ENCODE data around the gene TOX3. TPM values are rescaled to one million over a fixed set of nuclear protein-coding genes. Genes with fewer than 3 reads are reported as not detected.

TOX3 gene
- total RNA-seq, 1 experiment from 2014 or later, result not detected

DNA sequence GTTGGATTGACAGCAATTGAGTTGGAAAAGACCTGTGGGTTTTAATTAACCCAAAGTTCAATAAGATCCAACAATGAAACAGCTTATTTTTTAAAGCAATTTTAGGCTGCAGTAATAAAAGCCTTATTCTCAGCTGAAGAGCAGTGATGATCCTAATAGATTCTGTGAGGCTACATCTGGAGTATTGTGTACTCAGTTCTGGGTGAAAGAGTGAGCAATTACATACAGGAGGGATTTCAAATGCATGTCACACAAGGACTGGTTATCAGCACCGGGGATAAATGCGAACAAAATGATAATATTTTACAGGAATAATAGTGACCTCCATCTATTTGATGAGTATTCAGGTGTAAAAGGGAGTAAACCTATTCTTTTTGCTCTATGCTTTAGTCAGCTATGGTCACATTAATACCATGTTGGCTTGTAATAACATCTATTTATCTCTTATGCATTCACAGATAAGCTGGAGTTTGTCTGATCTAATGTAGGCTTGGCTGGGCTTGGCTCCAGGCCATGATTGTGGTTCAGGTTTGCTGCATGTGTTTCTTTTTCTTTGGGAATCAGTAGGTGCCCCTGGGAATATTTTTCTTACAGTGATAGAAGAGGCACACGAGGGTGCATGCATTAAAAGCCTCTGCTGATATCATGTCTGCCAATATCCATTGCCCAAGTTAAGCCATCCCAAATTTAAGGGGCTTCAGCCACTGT lies 22.2 kb upstream of the TOX3 start:
- in situ Hi-C loops (cut with HindIII; ENCODE audit: low pct_unique_long_range_greater_than_20kb, low sequenced_read_pairs), result no loop called here
- no peak for DNase-seq (ENCODE audit: low read depth, low spot score)

DNA sequence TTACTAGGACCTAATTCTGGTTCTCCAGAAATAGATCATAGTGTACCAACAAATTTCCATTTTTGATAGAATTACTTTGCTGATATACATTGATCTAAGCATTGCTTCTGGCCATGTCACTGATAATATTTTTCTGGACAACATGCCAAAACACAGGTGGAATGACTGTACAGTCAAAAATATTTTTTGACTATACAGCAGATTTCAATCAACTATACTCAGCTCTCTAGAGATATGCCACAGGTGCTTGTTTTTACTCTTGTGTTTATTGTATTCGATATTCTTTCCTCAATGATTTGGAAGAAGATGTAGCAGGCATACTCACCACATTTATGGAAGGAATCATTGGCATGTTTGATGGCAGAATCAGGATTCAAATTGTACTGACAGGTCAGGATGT lies 21.6 kb upstream of the TOX3 start:
- no peak for DNase-seq (ENCODE audit: low read depth, low spot score)
- in situ Hi-C loops (cut with HindIII; ENCODE audit: low pct_unique_long_range_greater_than_20kb, low sequenced_read_pairs), result no loop called here

GRCh38 chr16:52567193-52567592 lies 20.2 kb upstream of the TOX3 start:
- in situ Hi-C loops (cut with HindIII; ENCODE audit: low pct_unique_long_range_greater_than_20kb, low sequenced_read_pairs), result no loop called here
- no peak for DNase-seq (ENCODE audit: low read depth, low spot score)

DNA sequence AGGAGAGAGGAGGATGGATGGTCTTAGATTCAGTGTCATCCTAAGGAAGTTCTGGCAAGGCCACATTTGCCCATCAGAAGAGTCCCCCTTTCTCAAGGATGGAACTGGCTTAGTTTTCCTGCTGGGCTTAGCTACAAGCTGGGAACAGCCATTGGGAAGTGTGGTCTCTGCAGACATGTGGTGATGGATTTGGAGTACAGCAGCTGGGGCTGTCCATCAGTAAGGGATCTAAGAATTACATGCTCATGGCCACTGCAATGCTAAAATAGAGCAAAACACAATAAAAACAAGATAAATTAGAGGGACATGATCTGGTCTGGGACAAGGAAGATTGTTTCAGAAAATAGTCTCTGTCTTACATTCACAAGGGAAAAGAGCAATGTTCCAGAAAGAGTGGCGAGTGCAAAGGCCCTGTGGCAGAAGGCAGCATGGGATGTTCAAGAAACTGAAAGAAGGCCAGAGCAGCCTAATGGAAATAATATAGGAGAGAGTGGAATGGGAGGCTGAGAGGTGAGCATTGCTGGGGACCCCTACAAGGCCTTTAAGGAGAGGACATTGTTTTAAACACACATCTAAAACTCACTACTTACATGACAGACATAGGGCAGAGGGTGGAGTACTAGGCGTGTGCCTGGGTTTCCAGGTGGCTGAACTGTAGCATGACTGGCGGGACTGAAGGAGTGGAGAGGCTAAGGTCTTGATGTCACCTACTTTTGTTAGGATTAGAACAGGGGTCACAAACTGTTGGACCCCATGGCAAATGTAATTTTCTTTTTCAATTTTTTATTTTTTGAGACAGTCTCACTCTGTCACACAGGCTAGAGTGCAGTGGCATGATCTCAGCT lies 17.0 kb upstream of the TOX3 start:
- no peak for DNase-seq (ENCODE audit: low read depth, low spot score)
- in situ Hi-C loops (cut with HindIII; ENCODE audit: low pct_unique_long_range_greater_than_20kb, low sequenced_read_pairs), result no loop called here

DNA sequence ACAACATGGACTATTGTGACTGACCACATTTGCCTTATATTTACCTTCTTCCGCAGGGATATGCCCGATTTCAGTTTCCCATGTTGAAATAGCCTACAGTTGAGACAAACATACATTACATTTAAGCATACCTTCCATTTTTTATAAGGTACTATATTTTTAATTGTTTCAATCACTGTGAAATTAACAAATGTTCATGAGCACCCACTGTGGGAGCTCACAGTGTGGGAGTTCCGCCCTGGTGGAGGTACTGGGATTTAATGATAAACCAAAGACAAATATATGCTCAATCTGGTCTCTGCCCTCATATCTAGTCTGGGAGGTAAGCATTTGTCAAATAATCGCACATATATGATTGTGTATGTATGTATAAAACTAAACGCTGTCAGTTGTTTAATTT lies 15.8 kb upstream of the TOX3 start:
- no peak for DNase-seq (ENCODE audit: low read depth, low spot score)
- in situ Hi-C loops (cut with HindIII; ENCODE audit: low pct_unique_long_range_greater_than_20kb, low sequenced_read_pairs), result no loop called here

DNA sequence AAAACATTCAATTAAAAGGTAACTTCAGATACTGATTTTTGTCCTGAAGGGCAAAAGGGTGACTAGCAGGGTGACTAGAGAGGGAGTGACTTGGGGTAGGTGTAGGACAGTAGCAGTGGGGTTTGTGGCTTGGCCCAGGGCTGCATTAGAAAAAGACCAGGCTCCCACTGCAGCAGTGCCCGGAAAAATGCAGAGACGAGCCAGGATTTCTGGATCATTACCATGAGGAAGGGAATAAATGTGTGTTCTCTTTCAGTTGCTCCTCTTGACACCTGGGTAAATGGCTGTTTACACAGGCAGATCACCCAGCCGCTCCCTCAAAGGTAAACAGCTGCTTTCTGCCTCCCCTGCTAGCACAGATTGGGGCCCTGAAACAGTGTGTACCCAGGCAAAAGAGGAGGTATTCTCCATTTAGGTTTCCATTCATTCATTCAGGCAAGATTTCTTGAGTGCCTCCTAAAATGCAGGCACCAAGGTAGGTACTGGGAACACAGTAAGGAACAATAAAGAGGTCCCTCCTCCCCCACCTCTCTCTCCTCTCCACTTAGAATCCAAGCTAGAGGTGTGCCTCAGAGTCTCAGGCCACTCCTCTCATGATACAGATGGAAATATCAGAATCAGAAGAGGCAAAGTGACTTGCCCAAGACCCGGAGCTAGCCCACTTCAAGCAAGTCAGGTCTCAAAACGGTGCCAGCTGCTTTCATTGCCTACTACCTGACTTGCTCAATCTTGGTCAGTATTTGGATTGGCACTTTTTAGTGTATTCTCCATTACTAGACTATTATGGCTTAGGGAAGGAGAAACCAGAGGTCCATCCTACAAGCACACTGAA lies 15.2 kb upstream of the TOX3 start:
- no peak for DNase-seq (ENCODE audit: low read depth, low spot score)

GRCh38 chr16:52558448-52558847 lies 11.5 kb upstream of the TOX3 start:
- DNase-seq (ENCODE audit: low read depth, low spot score), result peak; percentile 6
- in situ Hi-C loops (cut with HindIII; ENCODE audit: low pct_unique_long_range_greater_than_20kb, low sequenced_read_pairs), result no loop called here

More for the DNA sequence above, 15.2 kb upstream of the TOX3 start:
- in situ Hi-C loops (cut with HindIII; ENCODE audit: low pct_unique_long_range_greater_than_20kb, low sequenced_read_pairs), result no loop called here

- no peak for DNase-seq (ENCODE audit: low read depth, low spot score)
- in situ Hi-C loops (cut with HindIII; ENCODE audit: low pct_unique_long_range_greater_than_20kb, low sequenced_read_pairs), result no loop called here
Observed at GRCh38 chr16:52557236-52557635, 10.3 kb upstream of the TOX3 start.

DNA sequence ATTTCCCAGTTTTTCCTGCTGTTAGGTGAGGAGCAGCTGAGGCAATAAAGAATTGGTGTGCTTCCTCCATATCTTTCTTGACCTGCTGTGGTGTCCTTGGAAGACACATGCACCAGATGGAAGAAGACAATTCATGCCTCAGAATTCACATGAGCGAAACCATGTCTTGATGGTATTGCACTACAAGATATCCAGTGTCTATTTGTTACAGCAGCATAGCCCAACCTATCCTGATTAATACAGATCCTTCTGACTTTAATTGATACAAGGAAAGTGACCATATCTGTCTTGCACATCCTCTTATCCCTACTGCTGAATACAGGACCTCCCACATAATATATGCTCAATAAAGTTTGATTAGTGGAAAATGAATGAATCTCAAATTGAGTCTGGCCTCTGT lies 9.1 kb upstream of the TOX3 start:
- no peak for DNase-seq (ENCODE audit: low read depth, low spot score)
- in situ Hi-C loops (cut with HindIII; ENCODE audit: low pct_unique_long_range_greater_than_20kb, low sequenced_read_pairs), result no loop called here

DNA sequence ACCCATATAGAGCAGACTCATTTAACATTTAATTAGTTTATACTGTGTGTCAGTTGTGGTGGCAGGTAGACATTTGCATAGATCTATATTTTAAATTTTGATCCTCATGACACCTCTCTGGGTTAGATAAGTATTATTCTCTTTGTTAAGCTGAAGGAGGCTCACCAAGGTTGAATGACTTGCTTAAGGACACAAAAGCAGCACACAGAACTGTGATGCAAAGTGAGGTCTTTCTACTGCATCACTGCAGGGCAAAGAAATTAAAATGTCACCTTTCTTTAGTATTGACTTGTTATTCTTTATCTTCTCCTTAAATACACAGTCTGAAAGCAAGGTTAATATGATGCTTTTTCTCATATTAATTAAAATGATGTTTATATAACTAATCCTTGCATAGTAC lies 8.6 kb upstream of the TOX3 start:
- in situ Hi-C loops (cut with HindIII; ENCODE audit: low pct_unique_long_range_greater_than_20kb, low sequenced_read_pairs), result no loop called here

DNA sequence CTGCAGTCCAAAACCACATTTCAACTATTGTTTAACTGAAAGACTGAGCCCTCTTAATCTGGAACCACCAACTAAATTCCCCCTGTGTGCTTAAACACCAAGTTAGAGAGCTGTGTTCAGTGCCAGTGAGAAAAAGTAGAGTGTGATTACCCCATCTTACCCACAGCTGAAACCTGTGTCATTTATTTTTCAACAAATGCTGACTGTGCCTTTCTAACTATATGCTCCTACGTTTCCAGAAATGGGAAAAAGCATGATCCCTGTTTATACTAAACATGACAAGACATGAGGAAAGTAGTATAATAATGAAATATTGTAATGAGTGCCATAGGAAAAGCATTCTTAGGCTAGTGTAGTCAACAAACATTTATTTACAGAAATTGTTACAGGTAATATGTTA lies 7.4 kb upstream of the TOX3 start:
- DNase-seq (ENCODE audit: low read depth, low spot score), result no peak
- in situ Hi-C loops (cut with HindIII; ENCODE audit: low pct_unique_long_range_greater_than_20kb, low sequenced_read_pairs), result no loop called here

More for the DNA sequence above, 8.6 kb upstream of the TOX3 start:
- no peak for DNase-seq (ENCODE audit: low read depth, low spot score)

DNA sequence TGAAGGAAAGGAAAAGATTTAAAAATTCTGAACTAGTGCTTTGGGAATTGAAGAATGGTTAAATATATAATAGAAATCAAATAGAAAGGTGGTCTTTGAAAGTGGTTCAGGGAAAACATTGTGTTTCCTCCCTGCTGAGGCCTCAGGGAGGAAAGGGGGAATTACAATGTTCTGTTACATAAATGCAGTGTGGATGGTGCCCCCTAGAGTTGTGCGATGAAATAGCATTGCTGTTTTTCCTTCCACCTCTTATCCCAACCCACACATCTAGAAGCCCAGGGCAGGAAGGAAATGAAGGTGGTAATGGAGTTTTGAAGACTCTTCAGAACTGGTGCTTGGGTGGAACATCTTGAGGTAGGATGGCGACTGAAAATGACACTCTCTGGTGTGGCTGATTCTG lies 6.4 kb upstream of the TOX3 start:
- DNase-seq (ENCODE audit: low read depth, low spot score), result no peak
- in situ Hi-C loops (cut with HindIII; ENCODE audit: low pct_unique_long_range_greater_than_20kb, low sequenced_read_pairs), result no loop called here

DNA sequence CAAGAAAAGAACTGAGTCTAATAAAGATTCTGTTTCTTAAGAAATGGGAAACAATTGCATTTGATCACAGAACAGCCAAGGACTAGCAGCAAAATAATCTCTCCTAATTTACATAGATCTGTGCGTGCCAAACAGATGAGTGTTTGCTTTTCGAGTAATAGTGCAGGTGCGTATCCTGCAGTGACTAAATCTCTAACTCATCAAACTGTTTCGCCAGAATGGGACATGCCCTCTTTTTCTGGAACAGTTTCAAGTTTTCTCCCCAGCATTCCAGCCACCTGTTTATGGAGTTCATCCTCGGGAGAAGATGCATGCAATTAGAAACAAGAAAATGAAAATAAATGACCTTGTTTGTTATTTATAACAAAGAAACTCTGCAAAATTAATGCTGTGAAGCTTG lies 5.7 kb upstream of the TOX3 start:
- in situ Hi-C loops (cut with HindIII; ENCODE audit: low pct_unique_long_range_greater_than_20kb, low sequenced_read_pairs), result no loop called here
- no peak for DNase-seq (ENCODE audit: low read depth, low spot score)

- in situ Hi-C loops (cut with HindIII; ENCODE audit: low pct_unique_long_range_greater_than_20kb, low sequenced_read_pairs), result no loop called here
- peak; percentile 35 for DNase-seq (ENCODE audit: low read depth, low spot score)
Observed at GRCh38 chr16:52549011-52549692, 2.2 kb upstream of the TOX3 start.

DNA sequence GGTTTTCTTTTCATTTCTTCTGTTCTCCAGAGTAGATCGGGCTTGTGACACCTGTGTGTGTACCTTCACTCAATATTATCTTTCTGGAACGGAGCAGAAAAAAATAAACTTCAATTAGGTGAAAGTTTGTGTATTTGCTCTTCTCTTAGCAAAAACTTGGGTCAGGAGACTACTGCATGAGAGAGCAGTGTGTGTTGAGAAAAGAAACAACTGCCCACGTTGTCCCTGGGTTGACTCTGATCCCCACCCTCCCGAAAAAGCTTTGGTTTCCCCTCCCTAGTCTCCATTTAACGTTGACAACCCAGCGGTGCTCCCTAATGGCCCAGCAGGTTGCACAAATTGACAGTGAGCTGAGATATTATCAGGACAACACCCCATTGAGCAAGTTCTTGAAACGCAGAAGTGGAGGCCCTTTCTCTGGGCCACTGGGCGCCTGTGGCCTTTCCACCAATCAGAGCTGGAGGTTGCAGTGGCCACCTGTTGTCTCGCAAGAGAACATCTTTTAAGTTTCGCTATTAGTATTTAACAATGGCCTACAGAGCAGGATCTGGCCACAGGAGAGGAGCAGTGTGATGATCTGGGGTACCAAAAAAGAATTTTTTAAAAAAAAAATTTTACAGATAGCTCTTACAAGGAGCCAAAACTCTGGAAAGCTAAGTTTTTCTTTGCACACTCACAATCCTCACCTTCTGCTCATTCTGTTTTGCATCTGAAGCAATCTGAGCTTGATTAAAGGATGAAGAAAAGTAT lies 1.5 kb upstream of the TOX3 start:
- in situ Hi-C loops (cut with HindIII; ENCODE audit: low pct_unique_long_range_greater_than_20kb, low sequenced_read_pairs), result no loop called here
- no peak for DNase-seq (ENCODE audit: low read depth, low spot score)

DNA sequence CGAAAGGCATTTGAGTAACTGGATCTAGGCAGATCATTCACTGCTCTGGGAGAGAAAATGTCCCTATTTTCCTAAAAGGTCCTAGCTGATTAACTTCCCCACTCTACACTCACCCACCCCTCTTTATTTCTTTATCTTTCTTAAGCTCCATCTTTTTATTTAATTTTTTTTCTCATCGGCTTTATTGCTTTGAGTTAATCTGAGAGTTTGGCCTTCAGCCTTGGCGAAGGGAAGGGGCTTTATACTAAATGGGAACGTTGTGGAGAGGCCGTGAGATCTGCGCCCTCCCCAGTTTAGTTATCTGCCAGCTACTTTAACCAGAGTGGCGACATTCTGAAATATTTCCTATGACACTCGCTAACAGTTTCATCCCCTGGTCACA lies 882 bp upstream of the TOX3 start:
- DNase-seq (ENCODE audit: low read depth, low spot score), result no peak
- in situ Hi-C loops (cut with HindIII; ENCODE audit: low pct_unique_long_range_greater_than_20kb, low sequenced_read_pairs), result no loop called here

DNA sequence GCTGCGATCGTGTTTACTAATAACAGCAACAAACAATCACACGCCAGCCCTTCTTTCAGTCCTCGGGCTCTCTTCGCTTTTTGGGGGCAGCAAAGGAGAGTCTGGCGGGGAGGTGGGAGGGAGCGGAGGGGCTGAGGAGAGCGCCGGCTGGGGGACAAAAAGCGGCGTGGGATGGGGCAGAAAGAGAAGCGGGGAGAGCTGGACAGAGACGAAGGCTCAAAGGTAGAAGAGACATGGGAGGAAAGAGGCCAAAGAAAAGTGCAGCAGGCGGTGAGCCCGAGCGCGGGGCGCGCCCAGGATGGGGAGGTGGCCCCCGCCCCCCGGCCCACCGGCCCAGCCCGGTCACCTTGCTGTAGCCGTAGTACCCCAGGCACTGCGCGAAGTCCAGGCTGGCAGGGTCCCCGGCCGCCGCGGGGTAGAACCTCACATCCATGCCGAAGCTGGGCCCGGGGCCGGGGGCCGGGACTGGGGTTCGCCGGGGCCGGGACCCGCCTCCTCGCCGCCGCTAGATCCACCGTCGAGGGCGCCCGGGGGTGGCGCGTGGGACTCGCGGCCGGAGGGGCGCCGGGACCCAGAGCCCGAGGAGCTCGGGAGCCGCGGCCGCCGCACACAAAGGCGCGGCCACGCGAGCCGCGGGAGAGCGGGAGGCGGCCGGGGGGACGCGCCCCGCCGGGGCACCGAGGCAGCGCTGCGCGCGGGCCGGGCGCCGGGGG lies 496 bp downstream of the TOX3 start:
- in situ Hi-C loops (cut with HindIII; ENCODE audit: low pct_unique_long_range_greater_than_20kb, low sequenced_read_pairs), result no loop called here

More for the DNA sequence above, 496 bp downstream of the TOX3 start:
- no peak for DNase-seq (ENCODE audit: low read depth, low spot score)
